Adrenal gland (tissue), 12 donors: ENCODE data around the gene IFT27. TPM values are rescaled to one million over a fixed set of nuclear protein-coding genes. Genes with fewer than 3 reads are reported as not detected.

ENCODE experiments used
- DNase-seq, 7 donors: peaks; one replicate each; pipeline ENCODE4 v3.0.0-alpha.2; 2019 to 2020
- H3K27ac ChIP-seq, 5 donors: fragments of 200-600 bp; sonication (generic) in 4 of 5; 1 replicate in 3 of 5; 2 replicates in 2 of 5; pipeline versions ENCODE4 v1.5.1 to v1.8.0; 2016 to 2020; ENCODE audit warnings: mild to moderate bottlenecking in 1 of 5
- H3K27me3 ChIP-seq: fragments of 200-600 bp; 2 replicates; pipeline ENCODE4 v1.8.0; 2021
- H3K36me3 ChIP-seq, 2 donors: fragments of 200-600 bp; replicated peaks in 1 of 2; 1 replicate in 1 of 2; 2 replicates in 1 of 2; pipeline versions ENCODE4 v1.5.1 to v1.8.0; 2018 to 2022
- H3K4me1 ChIP-seq, 2 donors: fragments of 200-600 bp; replicated peaks in 1 of 2; 1 replicate in 1 of 2; 2 replicates in 1 of 2; pipeline versions ENCODE4 v1.5.1 to v1.8.0; 2018 to 2021
- H3K4me3 ChIP-seq, 4 donors: fragments of 200-600 bp; sonication (generic) in 3 of 4; one replicate each; pipeline ENCODE4 v1.5.1; 2016 to 2018
- H3K9me3 ChIP-seq, 3 donors: fragments of 200-600 bp; sonication (generic) in 1 of 3; replicated peaks in 1 of 3; 1 replicate in 2 of 3; 2 replicates in 1 of 3; pipeline versions ENCODE4 v1.5.1 to v1.8.0; 2016 to 2021
- POLR2A ChIP-seq, 2 donors: fragments of 450-650 bp; IDR thresholded peaks; one replicate each; pipeline ENCODE4 v1.6.1; 2017; ENCODE audit warnings: antibody characterized with exemption in 2 of 2, mild to moderate bottlenecking in 2 of 2, moderate library complexity in 1 of 2
- WGBS, 4 donors: extraction: QIAGEN DNeasy Blood & Tissue Kit in 2 of 4; methylation state at CpG; one replicate each; pipeline versions ENCODE4 v1.1.5 to v1.1.7; 2013 to 2017; 5-methylcytosine and 5-hydroxymethylcytosine counted together
- intact Hi-C, 2 donors: fragments of 100-400 bp; cut with DNase I; formaldehyde crosslinking; loops; one replicate each; pipeline versions ENCODE4 v1.14.1 to v1.15.0; 2022 to 2023
- polyA plus RNA-seq, 3 donors: library from polyadenylated mRNA; stranded (reverse); fragments of 200-250 nt in 2 of 3; fragments of 350-450 nt in 1 of 3; fragmentation: Illumina TruSeq in 1 of 3; extraction: RNeasy Lipid Tissue Mini Kit (QIAGEN cat#74804) in 1 of 3; gene quantifications; one replicate each; pipeline ENCODE4 v1.2.3, GENCODE V29; 2013 to 2014
- total RNA-seq, 9 donors: library from RNA; depleted of rRNA in 4 of 9; stranded (reverse); fragments of >200 nt in 4 of 9; fragments of 120-200 nt in 1 of 9; fragmentation: NEBNext Ultra II Directional in 1 of 9; extraction: Animal tissue kit (Norgen Biotek cat#: 25700) in 1 of 9; gene quantifications; one replicate each; pipeline versions ENCODE4 v1.1.0 to v1.2.4, GENCODE V29; 2013 to 2023
- TF ChIP-seq, protein P1 (sequence below), 6 experiments: fragments of 450-650 bp in 4 of 6; fragments of 200-600 bp in 2 of 6; sonication (generic) in 1 of 6; IDR thresholded peaks; 1 replicate in 5 of 6; 2 replicates in 1 of 6; pipeline versions ENCODE4 v1.5.1 to v1.8.0; 2016 to 2021; ENCODE audit warnings: antibody characterized with exemption in 6 of 6, mild to moderate bottlenecking in 2 of 6, moderate library complexity in 1 of 6
- donor health status: healthy with polysubstance abuse.
- donor health status: Bipolar disorder and iron deficiency.
- donor health status: DM: yes; HTN: yes; CAD: no.
- donor health status: DM: no; HTN: no; CAD: no.
- donor health status: DM: no; HTN: no; CAD: no.
- donor health status: DM: yes; HTN: yes; CAD: no.

The IFT27 gene
- total and polyA plus RNA-seq, 12 donors, result 9.4 to 78.4 (median 37.7) TPM

DNA sequence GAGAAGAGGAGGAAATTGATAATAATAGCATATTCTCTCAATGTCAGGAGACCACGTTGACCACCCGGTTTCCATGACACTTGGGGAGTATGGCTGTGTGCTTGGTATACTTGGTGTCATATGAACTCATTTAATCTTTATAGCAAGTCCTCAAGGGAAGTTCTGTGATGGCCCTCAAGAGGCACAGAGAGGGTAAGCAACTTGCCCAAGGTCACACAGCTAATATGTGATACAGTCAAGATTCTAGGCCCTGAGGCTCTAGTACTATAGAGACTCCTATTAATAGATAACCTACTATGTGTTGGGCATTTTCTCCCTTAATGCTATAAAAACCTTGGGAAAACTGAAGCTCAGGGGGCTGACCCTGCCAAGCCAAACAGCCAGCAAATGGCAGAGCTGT lies 61.8 kb downstream of the IFT27 start:
- Histone ChIP-seq H3K4me3 (no peak overlapping the region), H3K27me3 (peaks cover 4% of the 10 kb centered on the region), H3K9me3 (no peaks in the 10 kb centered on the region), H3K4me1 (no peaks in the 10 kb centered on the region), H3K36me3 (no peaks in the 10 kb centered on the region), H3K27ac (no peak overlapping the region)
- no peak for TF ChIP-seq POLR2A (IDR thresholded peaks at IDR 0.05)
- TF ChIP-seq, protein P1, sequence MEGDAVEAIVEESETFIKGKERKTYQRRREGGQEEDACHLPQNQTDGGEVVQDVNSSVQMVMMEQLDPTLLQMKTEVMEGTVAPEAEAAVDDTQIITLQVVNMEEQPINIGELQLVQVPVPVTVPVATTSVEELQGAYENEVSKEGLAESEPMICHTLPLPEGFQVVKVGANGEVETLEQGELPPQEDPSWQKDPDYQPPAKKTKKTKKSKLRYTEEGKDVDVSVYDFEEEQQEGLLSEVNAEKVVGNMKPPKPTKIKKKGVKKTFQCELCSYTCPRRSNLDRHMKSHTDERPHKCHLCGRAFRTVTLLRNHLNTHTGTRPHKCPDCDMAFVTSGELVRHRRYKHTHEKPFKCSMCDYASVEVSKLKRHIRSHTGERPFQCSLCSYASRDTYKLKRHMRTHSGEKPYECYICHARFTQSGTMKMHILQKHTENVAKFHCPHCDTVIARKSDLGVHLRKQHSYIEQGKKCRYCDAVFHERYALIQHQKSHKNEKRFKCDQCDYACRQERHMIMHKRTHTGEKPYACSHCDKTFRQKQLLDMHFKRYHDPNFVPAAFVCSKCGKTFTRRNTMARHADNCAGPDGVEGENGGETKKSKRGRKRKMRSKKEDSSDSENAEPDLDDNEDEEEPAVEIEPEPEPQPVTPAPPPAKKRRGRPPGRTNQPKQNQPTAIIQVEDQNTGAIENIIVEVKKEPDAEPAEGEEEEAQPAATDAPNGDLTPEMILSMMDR (IDR thresholded peaks at IDR 0.05), result no peak
- DNase-seq, result no peak
- 76 to 81% (median 80%) methylated on average over 2 of the region's 2 CpGs for WGBS, 4 donors
- intact Hi-C loops, result loop anchor here in 1 of 2 donors (10.0 kb wide), 1 partner anchor 159 kb away; no protein-coding TSS in a partner anchor

DNA sequence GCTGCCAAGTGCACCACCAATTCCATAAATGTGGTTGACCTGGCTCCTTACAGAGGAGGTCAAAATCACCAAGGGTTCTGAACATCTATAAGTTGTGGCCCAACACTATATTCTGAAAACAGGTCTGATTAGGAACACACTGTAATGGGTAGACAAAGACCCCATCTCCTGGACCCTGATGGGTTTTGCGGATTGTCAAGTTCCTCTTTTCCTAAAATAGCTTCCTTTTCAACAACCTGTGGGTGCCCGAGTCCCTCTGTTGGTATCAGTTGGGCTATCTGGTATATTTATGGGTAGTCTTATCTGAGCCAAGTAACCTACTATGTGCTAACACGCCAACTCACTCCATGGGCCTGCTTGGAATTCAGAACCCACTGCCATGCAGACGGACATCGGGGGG lies 62.5 kb downstream of the IFT27 start:
- intact Hi-C loops, result loop anchor here in 1 of 2 donors (10.0 kb wide), 1 partner anchor 159 kb away; no protein-coding TSS in a partner anchor
- 74 to 77% (median 75%) methylated on average over 5 of the region's 5 CpGs for WGBS, 4 donors

More for the DNA sequence above, 62.5 kb downstream of the IFT27 start:
- no peaks in the 10 kb centered on the region for H3K4me1 ChIP-seq
- no peaks in the 10 kb centered on the region for H3K9me3 ChIP-seq
- H3K4me3 ChIP-seq, result no peak overlapping the region
- no peak for DNase-seq
- H3K27ac ChIP-seq, result no peak overlapping the region
- no peak for TF ChIP-seq POLR2A (IDR thresholded peaks at IDR 0.05)
- TF ChIP-seq, protein P1 (IDR thresholded peaks at IDR 0.05), result no peak
- H3K27me3 ChIP-seq, result no peaks in the 10 kb centered on the region
- no peaks in the 10 kb centered on the region for H3K36me3 ChIP-seq

Other genes starting within 250 kb of the IFT27 start
- gene EIF3D, start 247.0 kb downstream of the IFT27 start, total RNA-seq, result 100 to 1,000 TPM; 121 to 319 (median 179) TPM
- 100 to 1,000 TPM; 118 to 174 (median 174) TPM for gene EIF3D, start 247.0 kb downstream of the IFT27 start, polyA plus RNA-seq
- 1 to 10 TPM in 1 of 9 donors, under 1 TPM in 4, not detected in 4; 0.11 to 1.8 (median 0.30) TPM for gene CACNG2, start 72.4 kb downstream of the IFT27 start, total RNA-seq
- under 1 TPM; 0.24 to 0.66 (median 0.64) TPM for gene CACNG2, start 72.4 kb downstream of the IFT27 start, polyA plus RNA-seq
- 1 to 10 TPM in 1 of 9 donors, under 1 TPM in 1, not detected in 7; 0.65 to 3.3 TPM for gene PVALB, start 40.9 kb upstream of the IFT27 start, total RNA-seq
- 1 to 10 TPM in 1 of 3 donors, under 1 TPM in 1, not detected in 1; 0.98 to 1.7 TPM for gene PVALB, start 40.9 kb upstream of the IFT27 start, polyA plus RNA-seq
- 10 to 100 TPM in 8 of 9 donors, 1 to 10 TPM in 1; 2.0 to 49.7 (median 20.7) TPM for gene NCF4, start 84.9 kb upstream of the IFT27 start, total RNA-seq
- gene NCF4, start 84.9 kb upstream of the IFT27 start, polyA plus RNA-seq, result 10 to 100 TPM in 2 of 3 donors, 1 to 10 TPM in 1; 5.3 to 58.1 (median 42.1) TPM
- gene CSF2RB, start 137.5 kb upstream of the IFT27 start, total RNA-seq, result 10 to 100 TPM in 1 of 9 donors, 1 to 10 TPM in 7, under 1 TPM in 1; 0.55 to 12.4 (median 5.2) TPM
- 1 to 10 TPM; 1.0 to 2.2 (median 1.2) TPM for gene CSF2RB, start 137.5 kb upstream of the IFT27 start, polyA plus RNA-seq
- 100 to 1,000 TPM; 142 to 484 (median 196) TPM for gene TST, start 243.3 kb upstream of the IFT27 start, total RNA-seq
- gene TST, start 243.3 kb upstream of the IFT27 start, polyA plus RNA-seq, result 100 to 1,000 TPM in 1 of 3 donors, 10 to 100 TPM in 2; 49.7 to 207 (median 67.2) TPM
- gene MPST, start 243.6 kb upstream of the IFT27 start, total RNA-seq, result 100 to 1,000 TPM in 5 of 9 donors, 10 to 100 TPM in 4; 41.8 to 332 (median 149) TPM
- 100 to 1,000 TPM in 2 of 3 donors, 1 to 10 TPM in 1; 7.9 to 161 (median 136) TPM for gene MPST, start 243.6 kb upstream of the IFT27 start, polyA plus RNA-seq